Measurements from ENCODE around the gene SZT2.

SZT2 gene

DNA sequence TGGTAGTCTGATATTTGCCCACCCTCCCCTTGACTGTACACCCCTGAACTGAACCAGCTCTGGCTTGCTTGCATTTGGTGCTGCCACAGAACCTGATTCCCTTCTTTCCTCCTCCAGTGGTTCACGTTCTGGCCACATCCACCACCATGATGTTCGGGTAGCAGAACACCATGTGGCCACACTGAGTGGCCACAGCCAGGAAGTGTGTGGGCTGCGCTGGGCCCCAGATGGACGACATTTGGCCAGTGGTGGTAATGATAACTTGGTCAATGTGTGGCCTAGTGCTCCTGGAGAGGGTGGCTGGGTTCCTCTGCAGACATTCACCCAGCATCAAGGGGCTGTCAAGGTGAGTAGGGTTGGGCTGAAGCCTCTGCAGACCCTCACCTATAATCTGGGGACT lies 29.1 kb upstream of the SZT2 start:
- Histone ChIP-seq H3K4me1 (ENCODE audit: control insufficient read depth, insufficient read depth, low read length, poor library complexity, severe bottlenecking) (peaks cover 11% of the 10 kb centered on the region), H3K4me3 (ENCODE audit: insufficient read depth, low read depth, low read length, poor library complexity, severe bottlenecking) (no peak overlapping the region), H3K27me3 (replicated peaks; ENCODE audit: control insufficient read depth, insufficient read depth, low read length, poor library complexity, severe bottlenecking) (no peaks in the 10 kb centered on the region), H3K36me3 (ENCODE audit: control insufficient read depth, insufficient read depth, low read length) (peaks cover 27% of the 10 kb centered on the region), H3K27ac (ENCODE audit: insufficient read depth, low read length, poor library complexity, severe bottlenecking) (no peak overlapping the region), H3K9me3 (ENCODE audit: control insufficient read depth, low read length) (no peaks in the 10 kb centered on the region)
- DNase-seq, result no peak

DNA sequence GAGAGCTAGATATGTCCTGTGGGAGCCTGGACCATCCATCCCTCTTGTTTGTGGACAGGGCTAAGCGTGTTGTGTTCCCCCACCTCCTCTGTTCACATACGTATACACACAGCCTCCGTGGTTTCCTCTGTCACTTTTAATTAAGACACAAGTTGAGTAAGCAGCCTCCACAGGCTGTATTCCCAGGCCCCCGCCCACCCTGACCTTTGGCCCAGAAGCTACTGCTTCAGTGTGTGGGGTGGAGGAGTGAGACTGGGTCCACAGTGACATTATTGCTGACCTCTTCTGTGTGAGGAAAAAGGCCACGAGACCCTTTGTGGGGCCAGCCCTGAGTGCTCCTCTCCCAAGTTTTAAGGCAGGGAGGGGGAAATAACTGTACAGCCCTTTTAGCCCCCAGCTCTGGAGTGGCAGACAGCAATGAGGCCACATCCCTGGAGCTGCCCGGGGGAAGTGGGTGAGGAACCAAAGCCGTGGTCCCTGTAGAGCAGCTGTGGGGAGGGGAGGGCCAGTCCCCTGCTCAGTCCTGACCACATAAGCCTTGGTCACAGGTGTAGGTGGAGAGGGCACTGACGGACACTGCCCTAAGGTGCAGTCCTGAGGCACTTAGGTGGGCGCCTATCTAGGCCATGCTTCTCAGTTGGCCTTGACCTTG lies 26.3 kb upstream of the SZT2 start:
- no peaks in the 10 kb centered on the region for H3K9me3 ChIP-seq (ENCODE audit: control insufficient read depth, low read length)
- no peak overlapping the region for H3K27ac ChIP-seq (ENCODE audit: insufficient read depth, low read length, poor library complexity, severe bottlenecking)
- peaks cover 17% of the 10 kb centered on the region for H3K4me1 ChIP-seq (ENCODE audit: control insufficient read depth, insufficient read depth, low read length, poor library complexity, severe bottlenecking)
- DNase-seq, result no peak
- H3K36me3 ChIP-seq (ENCODE audit: control insufficient read depth, insufficient read depth, low read length), result peaks cover 27% of the 10 kb centered on the region
- H3K27me3 ChIP-seq (replicated peaks; ENCODE audit: control insufficient read depth, insufficient read depth, low read length, poor library complexity, severe bottlenecking), result no peaks in the 10 kb centered on the region
- no peak overlapping the region for H3K4me3 ChIP-seq (ENCODE audit: insufficient read depth, low read depth, low read length, poor library complexity, severe bottlenecking)

DNA sequence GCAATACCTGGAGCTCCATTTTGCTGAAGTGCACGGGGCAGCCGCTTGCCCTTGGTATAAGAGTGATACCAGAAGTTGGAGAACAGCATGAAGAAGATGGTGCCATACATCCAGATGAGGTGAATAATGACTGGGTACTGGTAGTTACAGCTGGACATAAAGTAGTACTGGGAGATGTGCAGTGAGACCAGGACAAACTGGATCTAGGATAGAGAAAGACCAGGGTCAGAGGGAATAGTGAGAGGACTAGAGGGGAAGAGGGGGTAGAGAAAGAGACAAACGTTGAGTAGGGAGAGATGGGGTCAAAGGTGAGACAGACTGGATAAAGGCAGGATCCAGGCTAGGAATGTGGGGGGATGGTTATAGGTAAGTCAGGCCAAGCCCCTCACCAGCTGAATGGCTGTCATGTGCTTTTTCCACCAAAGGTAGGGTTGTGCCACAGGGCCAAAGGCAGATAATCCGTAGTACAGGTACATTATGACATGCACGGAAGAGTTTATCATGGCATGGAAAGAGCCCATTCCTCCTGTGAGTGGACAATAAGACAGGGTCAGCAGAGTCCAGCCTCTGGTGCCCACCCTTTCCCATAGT lies 25.7 kb upstream of the SZT2 start:
- no peak for DNase-seq
- Histone ChIP-seq H3K36me3 (ENCODE audit: control insufficient read depth, insufficient read depth, low read length) (peaks cover 27% of the 10 kb centered on the region), H3K27me3 (replicated peaks; ENCODE audit: control insufficient read depth, insufficient read depth, low read length, poor library complexity, severe bottlenecking) (no peaks in the 10 kb centered on the region), H3K4me3 (ENCODE audit: insufficient read depth, low read depth, low read length, poor library complexity, severe bottlenecking) (no peak overlapping the region), H3K27ac (ENCODE audit: insufficient read depth, low read length, poor library complexity, severe bottlenecking) (no peak overlapping the region), H3K4me1 (ENCODE audit: control insufficient read depth, insufficient read depth, low read length, poor library complexity, severe bottlenecking) (peaks cover 20% of the 10 kb centered on the region), H3K9me3 (ENCODE audit: control insufficient read depth, low read length) (no peaks in the 10 kb centered on the region)

DNA sequence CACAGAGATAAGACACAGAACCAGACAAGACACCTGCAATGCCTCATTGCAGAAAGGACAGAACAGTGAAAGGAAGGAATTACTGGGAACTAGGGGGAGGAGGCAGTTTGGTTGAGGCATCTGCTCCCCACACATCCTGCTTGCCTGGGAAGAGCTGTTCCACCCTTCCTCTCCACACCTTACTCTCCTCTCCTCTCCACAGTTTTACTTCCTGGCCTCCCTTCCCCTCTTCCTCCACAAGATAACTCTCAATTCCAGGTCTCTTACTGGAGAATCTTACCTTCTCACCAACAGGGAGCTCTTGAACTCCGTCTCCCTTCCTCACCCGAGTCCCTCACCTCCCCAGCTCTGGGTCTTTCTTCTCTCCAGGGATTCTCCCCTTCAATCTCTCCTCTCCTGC lies 24.0 kb upstream of the SZT2 start:
- H3K27ac ChIP-seq (ENCODE audit: insufficient read depth, low read length, poor library complexity, severe bottlenecking), result no peak overlapping the region
- H3K36me3 ChIP-seq (ENCODE audit: control insufficient read depth, insufficient read depth, low read length), result peaks cover 27% of the 10 kb centered on the region
- no peaks in the 10 kb centered on the region for H3K9me3 ChIP-seq (ENCODE audit: control insufficient read depth, low read length)
- H3K27me3 ChIP-seq (replicated peaks; ENCODE audit: control insufficient read depth, insufficient read depth, low read length, poor library complexity, severe bottlenecking), result no peaks in the 10 kb centered on the region
- peaks cover 15% of the 10 kb centered on the region for H3K4me1 ChIP-seq (ENCODE audit: control insufficient read depth, insufficient read depth, low read length, poor library complexity, severe bottlenecking)
- no peak overlapping the region for H3K4me3 ChIP-seq (ENCODE audit: insufficient read depth, low read depth, low read length, poor library complexity, severe bottlenecking)
- DNase-seq, result no peak

DNA sequence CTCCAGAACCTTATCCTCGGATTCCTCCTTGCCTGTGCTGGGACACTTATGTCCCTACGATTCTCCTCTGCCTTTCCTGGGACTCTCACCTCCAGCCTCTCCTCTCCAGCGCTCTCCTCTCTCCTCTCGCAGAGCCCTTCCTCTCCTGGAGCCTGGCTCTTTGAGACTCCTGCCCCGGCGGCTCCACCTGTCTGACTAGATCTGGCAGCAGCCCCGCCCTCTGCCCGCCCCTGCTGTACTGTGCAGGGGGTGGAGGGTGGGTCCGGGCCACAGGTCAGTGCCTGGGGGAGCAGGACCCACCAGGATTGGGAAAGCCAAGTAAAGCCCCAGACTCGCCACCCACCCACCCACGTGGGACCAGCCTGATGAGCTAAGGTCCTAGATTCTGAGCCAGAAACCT lies 23.5 kb upstream of the SZT2 start:
- Histone ChIP-seq H3K9me3 (ENCODE audit: control insufficient read depth, low read length) (no peaks in the 10 kb centered on the region), H3K4me3 (ENCODE audit: insufficient read depth, low read depth, low read length, poor library complexity, severe bottlenecking) (no peak overlapping the region), H3K36me3 (ENCODE audit: control insufficient read depth, insufficient read depth, low read length) (peaks cover 27% of the 10 kb centered on the region), H3K4me1 (ENCODE audit: control insufficient read depth, insufficient read depth, low read length, poor library complexity, severe bottlenecking) (peaks cover 15% of the 10 kb centered on the region), H3K27ac (ENCODE audit: insufficient read depth, low read length, poor library complexity, severe bottlenecking) (peak overlapping the region; percentile 72), H3K27me3 (replicated peaks; ENCODE audit: control insufficient read depth, insufficient read depth, low read length, poor library complexity, severe bottlenecking) (no peaks in the 10 kb centered on the region)
- no peak for DNase-seq

DNA sequence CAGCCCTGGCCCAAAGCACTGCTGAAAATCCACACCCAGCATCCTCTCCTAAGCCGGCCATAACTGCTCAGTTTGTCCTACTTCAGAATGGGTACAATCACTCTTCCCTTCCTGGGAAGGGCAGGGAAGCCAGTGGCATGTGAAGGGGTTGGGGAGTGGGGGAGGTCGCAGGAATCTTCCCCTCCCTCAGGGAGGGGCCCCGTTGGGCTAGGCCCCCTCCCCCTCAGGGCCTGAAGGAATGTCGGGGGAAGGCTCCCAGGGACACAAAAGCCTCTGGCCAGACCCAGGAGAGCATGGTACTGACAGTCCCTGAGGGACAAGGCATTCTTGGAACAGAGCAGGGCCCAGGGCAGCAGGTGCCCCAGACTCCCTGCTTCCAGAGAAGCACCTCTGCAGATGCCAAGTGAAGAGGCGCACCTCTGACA lies 23.1 kb upstream of the SZT2 start:
- no peaks in the 10 kb centered on the region for H3K9me3 ChIP-seq (ENCODE audit: control insufficient read depth, low read length)
- peak overlapping the region; percentile 72 for H3K27ac ChIP-seq (ENCODE audit: insufficient read depth, low read length, poor library complexity, severe bottlenecking)
- peaks cover 15% of the 10 kb centered on the region for H3K4me1 ChIP-seq (ENCODE audit: control insufficient read depth, insufficient read depth, low read length, poor library complexity, severe bottlenecking)
- H3K36me3 ChIP-seq (ENCODE audit: control insufficient read depth, insufficient read depth, low read length), result peaks cover 26% of the 10 kb centered on the region
- H3K27me3 ChIP-seq (replicated peaks; ENCODE audit: control insufficient read depth, insufficient read depth, low read length, poor library complexity, severe bottlenecking), result no peaks in the 10 kb centered on the region
- DNase-seq, result no peak
- peak overlapping the region; percentile 74 for H3K4me3 ChIP-seq (ENCODE audit: insufficient read depth, low read depth, low read length, poor library complexity, severe bottlenecking)

DNA sequence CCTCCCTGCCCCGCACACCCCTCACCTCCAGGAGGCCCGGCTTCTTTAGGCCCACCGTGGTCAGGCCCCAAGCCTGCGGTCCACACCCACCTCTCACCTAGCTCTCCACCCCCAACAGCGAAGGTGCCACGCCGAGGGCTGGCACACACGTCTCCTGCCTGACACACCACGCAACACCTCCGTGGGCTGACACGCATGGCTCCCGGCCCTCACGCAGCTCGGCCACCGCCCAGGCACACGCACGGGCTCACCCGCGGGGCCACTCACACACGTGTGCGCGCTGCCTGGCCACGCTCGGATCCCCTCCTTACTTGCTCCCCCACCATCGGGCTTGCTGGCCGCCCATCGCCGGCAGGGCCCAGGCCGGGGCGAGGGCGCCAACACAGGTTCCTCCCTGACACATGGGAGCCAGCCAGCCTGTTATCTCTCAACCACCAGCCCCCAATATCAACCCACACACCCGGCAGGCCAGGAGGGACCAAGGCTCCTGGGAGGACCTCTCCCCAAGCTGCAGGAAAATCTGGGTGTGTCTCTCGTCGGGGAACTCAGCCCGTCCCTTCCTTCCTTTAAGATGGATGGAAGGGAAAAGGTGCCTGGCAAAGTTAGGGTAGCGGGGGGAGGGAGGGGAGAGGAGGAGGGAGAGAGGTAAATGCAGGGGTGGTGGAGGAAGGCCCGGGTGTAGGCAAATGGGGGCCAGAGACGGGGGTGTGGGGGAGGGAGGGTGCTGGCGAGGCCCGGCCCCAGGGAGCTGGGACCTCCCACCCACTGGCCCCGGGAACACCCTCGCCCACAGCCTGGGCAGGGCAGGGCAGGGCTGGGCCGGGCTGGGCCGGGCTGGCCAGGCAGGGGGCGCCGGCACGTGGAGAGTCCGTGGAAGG lies 22.4 kb upstream of the SZT2 start:
- Histone ChIP-seq H3K36me3 (ENCODE audit: control insufficient read depth, insufficient read depth, low read length) (peaks cover 23% of the 10 kb centered on the region), H3K27ac (ENCODE audit: insufficient read depth, low read length, poor library complexity, severe bottlenecking) (peak overlapping the region; percentile 72), H3K9me3 (ENCODE audit: control insufficient read depth, low read length) (no peaks in the 10 kb centered on the region), H3K4me3 (ENCODE audit: insufficient read depth, low read depth, low read length, poor library complexity, severe bottlenecking) (peak overlapping the region; percentile 74), H3K4me1 (ENCODE audit: control insufficient read depth, insufficient read depth, low read length, poor library complexity, severe bottlenecking) (peaks cover 15% of the 10 kb centered on the region), H3K27me3 (replicated peaks; ENCODE audit: control insufficient read depth, insufficient read depth, low read length, poor library complexity, severe bottlenecking) (no peaks in the 10 kb centered on the region)
- DNase-seq, result no peak

DNA sequence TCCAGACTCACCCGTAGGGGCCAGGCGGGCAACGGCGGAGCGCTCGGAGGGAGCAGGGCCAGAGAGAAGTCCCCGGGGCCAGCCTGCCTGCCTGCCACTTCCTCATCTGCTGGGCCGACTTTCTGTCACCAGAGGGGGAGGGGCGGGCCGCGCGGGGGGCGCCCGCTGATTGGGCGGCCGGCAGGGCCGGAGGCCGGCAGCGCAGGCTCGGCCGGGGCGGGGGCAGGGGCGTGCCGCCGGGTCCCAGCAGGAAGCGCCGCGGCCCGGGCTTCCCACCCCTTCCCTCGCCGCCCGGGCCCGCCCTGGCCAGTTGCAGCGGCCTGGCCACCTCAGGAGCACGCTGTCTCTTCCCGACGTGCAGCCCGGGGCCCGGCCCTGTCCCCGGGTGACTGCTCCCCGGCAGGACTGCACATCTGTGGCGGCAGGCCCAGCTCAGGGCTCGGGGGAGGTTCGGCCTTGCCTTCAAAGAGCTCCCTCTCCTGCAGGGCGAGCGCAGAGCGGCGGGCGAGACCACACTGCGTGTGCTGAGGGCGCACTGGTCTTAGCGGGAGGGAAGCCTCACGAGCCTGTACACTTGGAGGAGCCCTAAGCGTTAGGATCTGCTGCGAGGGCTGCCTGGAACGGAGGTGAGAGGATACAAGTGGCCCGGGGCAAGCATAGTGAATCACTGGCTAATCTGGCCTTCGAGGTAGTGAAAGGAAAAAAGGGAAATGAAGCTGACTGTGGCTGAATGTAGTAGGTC lies 21.6 kb upstream of the SZT2 start, which contains the start of gene ELOVL1:
TSS of gene ELOVL1 (minus strand) at position 108 of the 742 bp plus-strand sequence. CDS start 2,402 bp downstream, outside the sequence.
- Histone ChIP-seq H3K4me1 (ENCODE audit: control insufficient read depth, insufficient read depth, low read length, poor library complexity, severe bottlenecking) (peaks cover 15% of the 10 kb centered on the region), H3K4me3 (ENCODE audit: insufficient read depth, low read depth, low read length, poor library complexity, severe bottlenecking) (peak within 1 kb of the TSS; percentile 74), H3K27me3 (replicated peaks; ENCODE audit: control insufficient read depth, insufficient read depth, low read length, poor library complexity, severe bottlenecking) (no peaks in the 10 kb centered on the region), H3K36me3 (ENCODE audit: control insufficient read depth, insufficient read depth, low read length) (peaks cover 22% of the 10 kb centered on the region), H3K27ac (ENCODE audit: insufficient read depth, low read length, poor library complexity, severe bottlenecking) (peak within 1 kb of the TSS; percentile 72), H3K9me3 (ENCODE audit: control insufficient read depth, low read length) (no peaks in the 10 kb centered on the region)
- DNase-seq, result peak; percentile 68 to 79 (median 73)

DNA sequence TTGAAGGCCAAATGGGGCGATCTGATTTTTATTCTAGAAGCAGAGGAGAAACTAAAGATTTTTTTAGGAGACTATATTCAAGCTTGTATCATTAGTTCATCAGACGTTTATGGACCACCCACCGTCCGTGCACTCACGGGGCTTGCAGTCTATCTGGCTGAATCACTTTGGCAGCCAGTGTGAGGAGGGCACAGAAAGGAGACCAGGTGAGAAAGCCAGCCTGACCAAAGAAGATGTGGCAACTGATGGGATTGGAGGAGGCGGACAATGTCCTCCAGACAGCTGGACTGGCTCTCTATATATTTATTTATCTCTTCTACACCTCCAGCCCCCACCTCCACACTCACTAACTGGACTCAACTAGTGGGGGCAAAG lies 21.1 kb upstream of the SZT2 start:
- DNase-seq, result no peak
- peaks cover 15% of the 10 kb centered on the region for H3K4me1 ChIP-seq (ENCODE audit: control insufficient read depth, insufficient read depth, low read length, poor library complexity, severe bottlenecking)
- H3K27me3 ChIP-seq (replicated peaks; ENCODE audit: control insufficient read depth, insufficient read depth, low read length, poor library complexity, severe bottlenecking), result no peaks in the 10 kb centered on the region
- peaks cover 16% of the 10 kb centered on the region for H3K36me3 ChIP-seq (ENCODE audit: control insufficient read depth, insufficient read depth, low read length)
- H3K4me3 ChIP-seq (ENCODE audit: insufficient read depth, low read depth, low read length, poor library complexity, severe bottlenecking), result peak overlapping the region; percentile 67
- no peaks in the 10 kb centered on the region for H3K9me3 ChIP-seq (ENCODE audit: control insufficient read depth, low read length)
- H3K27ac ChIP-seq (ENCODE audit: insufficient read depth, low read length, poor library complexity, severe bottlenecking), result peak overlapping the region; percentile 72

Data from effector memory CD4-positive, alpha-beta T cell (primary cell).